Measurements from ENCODE around the gene CERT1.

CERT1 gene

DNA sequence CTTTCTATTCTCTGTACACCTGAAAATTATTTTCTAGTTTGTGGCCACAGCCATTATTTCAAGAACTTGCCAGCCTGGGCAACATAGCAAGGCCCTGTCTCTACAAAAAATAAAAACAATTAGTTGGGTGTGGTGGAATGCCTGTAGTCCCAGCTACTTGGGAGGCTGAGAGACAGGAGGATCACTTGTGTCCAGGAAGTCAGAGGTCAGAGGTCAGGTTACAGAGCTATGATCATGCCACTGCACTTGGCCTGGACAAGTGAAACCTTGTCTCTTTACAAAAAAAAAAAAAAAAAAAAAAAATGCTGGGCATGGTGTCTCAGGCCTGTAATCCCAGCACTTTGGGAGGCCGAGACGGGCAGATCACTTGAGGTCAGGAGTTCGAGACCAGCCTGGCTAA is 116.2 kb downstream of the CERT1 start:
- H4K91ac ChIP-seq (ENCODE audit: low read depth, low read length), result no peak overlapping the region
- H3K4me2 ChIP-seq (ENCODE audit: low read length), result no peak overlapping the region
- H3K4me1 ChIP-seq (ENCODE audit: control insufficient read depth in 1 of 2, insufficient read depth in 2 of 2, low read length in 2 of 2), result no peaks in the 10 kb centered on the region
- H4K12ac ChIP-seq (ENCODE audit: low read depth, low read length), result no peak overlapping the region
- WGBS (ENCODE audit: extremely low coverage, insufficient coverage, insufficient read length), result no CpG with 5 or more reads among the region's 3 CpGs
- H3K79me1 ChIP-seq (ENCODE audit: low read length), result no peaks in the 10 kb centered on the region
- no peak overlapping the region for H2AFZ ChIP-seq (ENCODE audit: insufficient read depth, low read length, poor library complexity)
- H3K18ac ChIP-seq (ENCODE audit: low read length), result no peak overlapping the region
- no peak overlapping the region for H3K14ac ChIP-seq (ENCODE audit: low read length)
- no peak overlapping the region for H2AK5ac ChIP-seq (ENCODE audit: low read length)
- peaks cover 0 to 2% of the 10 kb centered on the region in 2 experiments for H3K36me3 ChIP-seq (ENCODE audit: control insufficient read depth in 1 of 2, insufficient read depth in 2 of 2, low read length in 2 of 2)
- no peak overlapping the region for H2BK120ac ChIP-seq (ENCODE audit: insufficient read depth, low read length, poor library complexity)
- H3K23ac ChIP-seq (ENCODE audit: low read length), result no peak overlapping the region
- H3K9ac ChIP-seq (ENCODE audit: low read length), result no peak overlapping the region
- H3K9me3 ChIP-seq (ENCODE audit: insufficient read depth, low read depth, low read length), result no peaks in the 10 kb centered on the region
- H3K27me3 ChIP-seq (ENCODE audit: insufficient read depth, low read length), result no peaks in the 10 kb centered on the region
- DNase-seq, result no peak
- no peak overlapping the region for H3K4me3 ChIP-seq (ENCODE audit: low read depth, low read length)
- H3K79me2 ChIP-seq (ENCODE audit: control insufficient read depth, insufficient read depth, low read length, poor library complexity), result no peaks in the 10 kb centered on the region
- no peak overlapping the region for H2BK5ac ChIP-seq (ENCODE audit: low read depth, low read length, poor library complexity)
- no peak overlapping the region for H3K4ac ChIP-seq (ENCODE audit: low read depth, low read length)
- no peak overlapping the region for H3K27ac ChIP-seq (ENCODE audit: low read depth, low read length)
- H4K8ac ChIP-seq (ENCODE audit: low read depth, low read length), result no peak overlapping the region
- H2BK12ac ChIP-seq (ENCODE audit: low read length), result no peak overlapping the region

GRCh38 chr5:75389430-75389829 is 122.0 kb downstream of the CERT1 start:
- no peak overlapping the region for H3K14ac ChIP-seq (ENCODE audit: low read length)
- no peak overlapping the region for H4K91ac ChIP-seq (ENCODE audit: low read depth, low read length)
- no peak for DNase-seq
- H3K36me3 ChIP-seq (ENCODE audit: control insufficient read depth in 1 of 2, insufficient read depth in 2 of 2, low read length in 2 of 2), result peaks cover 3% of the 10 kb centered on the region in 2 experiments
- H3K4ac ChIP-seq (ENCODE audit: low read depth, low read length), result no peak overlapping the region
- no peak overlapping the region for H4K8ac ChIP-seq (ENCODE audit: low read depth, low read length)
- no peak overlapping the region for H2BK120ac ChIP-seq (ENCODE audit: insufficient read depth, low read length, poor library complexity)
- no peaks in the 10 kb centered on the region for H3K79me1 ChIP-seq (ENCODE audit: low read length)
- H2BK5ac ChIP-seq (ENCODE audit: low read depth, low read length, poor library complexity), result no peak overlapping the region
- no peak overlapping the region for H2AK5ac ChIP-seq (ENCODE audit: low read length)
- no peaks in the 10 kb centered on the region for H3K9me3 ChIP-seq (ENCODE audit: insufficient read depth, low read depth, low read length)
- H3K79me2 ChIP-seq (ENCODE audit: control insufficient read depth, insufficient read depth, low read length, poor library complexity), result no peaks in the 10 kb centered on the region
- H3K9ac ChIP-seq (ENCODE audit: low read length), result no peak overlapping the region
- H2AFZ ChIP-seq (ENCODE audit: insufficient read depth, low read length, poor library complexity), result no peak overlapping the region
- no peak overlapping the region for H3K23ac ChIP-seq (ENCODE audit: low read length)
- H2BK12ac ChIP-seq (ENCODE audit: low read length), result no peak overlapping the region
- no peak overlapping the region for H3K18ac ChIP-seq (ENCODE audit: low read length)
- H3K27ac ChIP-seq (ENCODE audit: low read depth, low read length), result no peak overlapping the region
- WGBS (ENCODE audit: extremely low coverage, insufficient coverage, insufficient read length), result no CpG with 5 or more reads among the region's 2 CpGs
- H4K12ac ChIP-seq (ENCODE audit: low read depth, low read length), result no peak overlapping the region
- H3K4me3 ChIP-seq (ENCODE audit: low read depth, low read length), result no peak overlapping the region
- no peaks in the 10 kb centered on the region for H3K27me3 ChIP-seq (ENCODE audit: insufficient read depth, low read length)
- no peak overlapping the region for H3K4me2 ChIP-seq (ENCODE audit: low read length)
- no peaks in the 10 kb centered on the region for H3K4me1 ChIP-seq (ENCODE audit: control insufficient read depth in 1 of 2, insufficient read depth in 2 of 2, low read length in 2 of 2)

DNA sequence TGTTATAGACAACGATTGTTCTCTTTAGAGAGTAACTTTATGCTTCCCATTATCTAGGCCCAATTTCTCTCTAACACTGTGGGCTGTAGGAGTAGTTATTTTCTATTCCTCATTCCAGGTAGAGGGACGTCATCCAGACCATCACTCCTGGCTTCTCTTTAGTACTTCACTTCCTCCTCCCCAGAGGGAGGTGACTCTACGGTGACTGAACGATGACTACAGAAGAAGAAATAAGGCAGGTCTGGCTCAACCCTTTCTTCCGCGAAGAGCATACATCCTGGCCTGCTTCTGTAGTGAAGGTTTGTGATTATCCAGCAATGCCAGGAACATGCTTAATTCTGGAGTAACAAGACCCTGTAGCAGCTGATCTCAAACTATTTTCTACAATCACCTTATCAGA is 123.6 kb downstream of the CERT1 start:
- Histone ChIP-seq H4K8ac (ENCODE audit: low read depth, low read length) (no peak overlapping the region), H3K4me2 (ENCODE audit: low read length) (no peak overlapping the region), H2BK5ac (ENCODE audit: low read depth, low read length, poor library complexity) (no peak overlapping the region), H2BK12ac (ENCODE audit: low read length) (no peak overlapping the region), H2AFZ (ENCODE audit: insufficient read depth, low read length, poor library complexity) (no peak overlapping the region), H3K27ac (ENCODE audit: low read depth, low read length) (no peak overlapping the region), H3K79me2 (ENCODE audit: control insufficient read depth, insufficient read depth, low read length, poor library complexity) (no peaks in the 10 kb centered on the region), H3K79me1 (ENCODE audit: low read length) (no peaks in the 10 kb centered on the region), H3K14ac (ENCODE audit: low read length) (no peak overlapping the region), H2BK120ac (ENCODE audit: insufficient read depth, low read length, poor library complexity) (no peak overlapping the region), H3K23ac (ENCODE audit: low read length) (no peak overlapping the region), H3K9ac (ENCODE audit: low read length) (no peak overlapping the region), H3K4me3 (ENCODE audit: low read depth, low read length) (no peak overlapping the region), H2AK5ac (ENCODE audit: low read length) (no peak overlapping the region), H3K4ac (ENCODE audit: low read depth, low read length) (no peak overlapping the region), H4K91ac (ENCODE audit: low read depth, low read length) (no peak overlapping the region), H3K4me1 (ENCODE audit: control insufficient read depth in 1 of 2, insufficient read depth in 2 of 2, low read length in 2 of 2) (no peaks in the 10 kb centered on the region), H3K18ac (ENCODE audit: low read length) (no peak overlapping the region), H3K9me3 (ENCODE audit: insufficient read depth, low read depth, low read length) (no peaks in the 10 kb centered on the region), H3K27me3 (ENCODE audit: insufficient read depth, low read length) (no peaks in the 10 kb centered on the region), H4K12ac (ENCODE audit: low read depth, low read length) (no peak overlapping the region), H3K36me3 (ENCODE audit: control insufficient read depth in 1 of 2, insufficient read depth in 2 of 2, low read length in 2 of 2) (peaks cover 3% of the 10 kb centered on the region in 2 experiments)
- DNase-seq, result peak in 1 of 2 donors; percentile 3
- WGBS (ENCODE audit: extremely low coverage, insufficient coverage, insufficient read length), result no CpG with 5 or more reads among the region's 6 CpGs

DNA sequence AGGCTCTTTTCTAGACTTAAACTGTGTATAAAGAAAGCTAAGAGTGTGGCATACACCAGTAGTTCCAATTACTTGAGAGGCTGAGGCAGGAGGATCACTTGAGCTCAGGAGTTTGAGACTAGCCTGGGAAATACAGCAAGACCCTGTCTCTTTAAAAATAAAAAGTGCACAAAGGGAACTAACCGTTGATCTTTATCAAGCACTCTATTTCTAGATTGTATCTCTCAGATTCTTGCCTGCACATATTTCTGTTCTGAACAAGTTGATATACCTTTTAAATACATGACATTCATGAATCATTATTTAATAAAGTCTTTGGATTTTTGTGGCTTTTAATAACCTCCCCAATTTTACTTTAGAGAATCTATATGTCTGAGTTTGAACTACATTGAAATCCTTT is 127.2 kb downstream of the CERT1 start:
- no peak overlapping the region for H2BK12ac ChIP-seq (ENCODE audit: low read length)
- no peak overlapping the region for H2BK120ac ChIP-seq (ENCODE audit: insufficient read depth, low read length, poor library complexity)
- DNase-seq, result peak in 1 of 2 donors; percentile 63
- H3K36me3 ChIP-seq (ENCODE audit: control insufficient read depth in 1 of 2, insufficient read depth in 2 of 2, low read length in 2 of 2), result peaks cover 7 to 8% of the 10 kb centered on the region in 2 experiments
- no peak overlapping the region for H2BK5ac ChIP-seq (ENCODE audit: low read depth, low read length, poor library complexity)
- H3K4me1 ChIP-seq (ENCODE audit: control insufficient read depth in 1 of 2, insufficient read depth in 2 of 2, low read length in 2 of 2), result no peaks in the 10 kb centered on the region
- no peak overlapping the region for H3K4me2 ChIP-seq (ENCODE audit: low read length)
- H3K23ac ChIP-seq (ENCODE audit: low read length), result no peak overlapping the region
- H3K79me2 ChIP-seq (ENCODE audit: control insufficient read depth, insufficient read depth, low read length, poor library complexity), result no peaks in the 10 kb centered on the region
- no peak overlapping the region for H4K91ac ChIP-seq (ENCODE audit: low read depth, low read length)
- H3K14ac ChIP-seq (ENCODE audit: low read length), result no peak overlapping the region
- H3K27me3 ChIP-seq (ENCODE audit: insufficient read depth, low read length), result no peaks in the 10 kb centered on the region
- H4K12ac ChIP-seq (ENCODE audit: low read depth, low read length), result no peak overlapping the region
- H2AFZ ChIP-seq (ENCODE audit: insufficient read depth, low read length, poor library complexity), result no peak overlapping the region
- no peak overlapping the region for H4K8ac ChIP-seq (ENCODE audit: low read depth, low read length)
- no peak overlapping the region for H3K4me3 ChIP-seq (ENCODE audit: low read depth, low read length)
- H3K18ac ChIP-seq (ENCODE audit: low read length), result no peak overlapping the region
- H2AK5ac ChIP-seq (ENCODE audit: low read length), result no peak overlapping the region
- no peaks in the 10 kb centered on the region for H3K79me1 ChIP-seq (ENCODE audit: low read length)
- no CpG with 5 or more reads among the region's 1 CpG for WGBS (ENCODE audit: extremely low coverage, insufficient coverage, insufficient read length)
- no peaks in the 10 kb centered on the region for H3K9me3 ChIP-seq (ENCODE audit: insufficient read depth, low read depth, low read length)
- no peak overlapping the region for H3K4ac ChIP-seq (ENCODE audit: low read depth, low read length)
- H3K9ac ChIP-seq (ENCODE audit: low read length), result no peak overlapping the region
- H3K27ac ChIP-seq (ENCODE audit: low read depth, low read length), result no peak overlapping the region
